ENCODE data around the gene AFF3.

GRCh38 chr2:99936065-99936464 lies 206.3 kb downstream of the AFF3 start:
- no peak for TF ChIP-seq CTCF (optimal IDR thresholded peaks at IDR 0.05 in 1 of 3, IDR thresholded peaks at IDR 0.05 in 1 of 3, conservative IDR thresholded peaks at IDR 0.05 in 1 of 3; ENCODE audit: extremely low read depth in 1 of 3, insufficient read depth in 2 of 3, low read length in 3 of 3)
- TF ChIP-seq EZH2 (IDR thresholded peaks at IDR 0.05; ENCODE audit: low read length) = no peak

Measured in keratinocyte (primary cell).